ENCODE results near the gene GPRASP2. TPM values are rescaled to one million over a fixed set of nuclear protein-coding genes. Genes with fewer than 3 reads are reported as not detected.
"Not testable (repeated sequence)": the region's sequence is repeated elsewhere in the genome, so short reads cannot be mapped to it uniquely, and the experiment has no call there.

GPRASP2 gene
- 20.3 and 20.9 TPM in 2 replicates for total RNA-seq
- long read RNA-seq, transcript GPRASP2-202 (5 exons, 581 nt) = major isoform, 8 of 14 reads
- long read RNA-seq, partial matches to known transcripts = 0 of 14 reads
- long read RNA-seq, other reads (novel, unspliced or antisense) = 3 of 14 reads

DNA sequence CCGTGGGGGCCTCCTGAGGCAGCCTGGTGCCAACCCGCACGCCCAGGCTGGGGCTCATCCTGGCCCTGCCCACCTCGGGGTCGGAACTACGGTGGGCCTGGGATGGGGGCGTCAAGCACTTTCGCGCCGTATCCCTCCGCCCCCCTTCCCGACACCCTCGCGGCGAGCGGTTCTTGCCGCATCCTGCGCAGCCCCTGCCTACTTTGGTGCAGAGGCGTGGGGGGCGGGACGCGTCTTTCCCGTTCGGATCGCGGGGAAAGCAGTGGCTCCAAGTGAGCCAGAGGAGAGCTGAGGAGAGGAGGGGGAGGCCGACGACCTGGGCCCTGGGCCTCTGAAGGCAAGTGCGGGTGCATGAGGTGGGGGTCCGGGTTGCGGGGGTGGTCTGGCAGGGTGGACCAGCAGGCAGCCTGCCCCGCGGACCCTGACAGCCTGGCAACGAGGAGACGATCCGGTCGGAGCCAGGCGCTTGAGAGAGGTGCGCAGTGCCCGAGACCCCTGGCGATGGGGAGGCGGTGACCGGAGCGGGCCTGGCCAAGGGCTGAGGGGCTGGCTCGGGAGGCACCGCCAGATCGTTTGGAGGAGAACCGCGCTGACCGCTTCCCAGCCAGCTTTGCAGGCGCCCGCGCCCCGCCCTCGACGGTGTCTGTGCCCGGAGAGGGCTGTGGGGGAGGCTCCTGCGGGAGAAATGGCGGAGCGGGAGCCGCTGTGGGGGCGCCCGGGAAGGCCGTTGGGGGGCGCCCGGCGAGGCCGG is at the start of gene GPRASP2:
GPRASP2 (plus strand) TSS at position 233 of the 751 bp plus-strand sequence. CDS start 2,422 bp downstream, outside the sequence.
- peak within 1 kb of the TSS; percentile 97 for H3K27ac Mint-ChIP-seq (ENCODE audit: unreplicated experiment)
- DNase-seq (ENCODE audit: low read depth, low spot score) = peak; percentile 38
- peaks cover 3% of the 10 kb centered on the region for H3K9me3 Mint-ChIP-seq
- H3K27me3 Mint-ChIP-seq (ENCODE audit: low read depth) = no peaks in the 10 kb centered on the region
- H3K36me3 Mint-ChIP-seq (ENCODE audit: low read depth) = peaks cover 6% of the 10 kb centered on the region
- TF ChIP-seq CTCF (conservative IDR thresholded peaks at IDR 0.05) = no peak
- H3K4me1 Mint-ChIP-seq = peaks cover 6% of the 10 kb centered on the region
- peak within 1 kb of the TSS; percentile 97 for H3K4me3 Mint-ChIP-seq

GRCh38 chrX:102663820-102664219 is 48.4 kb upstream of the GPRASP2 start:
- not testable (repeated sequence) for H3K4me3 Mint-ChIP-seq; DNase-seq (ENCODE audit: low read depth, low spot score); H3K27ac Mint-ChIP-seq (ENCODE audit: unreplicated experiment); H3K27me3 Mint-ChIP-seq (ENCODE audit: low read depth)
- peaks cover 25% of the 10 kb centered on the region for H3K9me3 Mint-ChIP-seq
- H3K4me1 Mint-ChIP-seq = peaks cover 10% of the 10 kb centered on the region
- H3K36me3 Mint-ChIP-seq (ENCODE audit: low read depth) = peaks cover 40% of the 10 kb centered on the region

GRCh38 chrX:102667034-102667433 is 45.2 kb upstream of the GPRASP2 start:
- not testable (repeated sequence) for H3K27ac Mint-ChIP-seq (ENCODE audit: unreplicated experiment); H3K4me1 Mint-ChIP-seq
- peaks cover 27% of the 10 kb centered on the region for H3K9me3 Mint-ChIP-seq

DNA sequence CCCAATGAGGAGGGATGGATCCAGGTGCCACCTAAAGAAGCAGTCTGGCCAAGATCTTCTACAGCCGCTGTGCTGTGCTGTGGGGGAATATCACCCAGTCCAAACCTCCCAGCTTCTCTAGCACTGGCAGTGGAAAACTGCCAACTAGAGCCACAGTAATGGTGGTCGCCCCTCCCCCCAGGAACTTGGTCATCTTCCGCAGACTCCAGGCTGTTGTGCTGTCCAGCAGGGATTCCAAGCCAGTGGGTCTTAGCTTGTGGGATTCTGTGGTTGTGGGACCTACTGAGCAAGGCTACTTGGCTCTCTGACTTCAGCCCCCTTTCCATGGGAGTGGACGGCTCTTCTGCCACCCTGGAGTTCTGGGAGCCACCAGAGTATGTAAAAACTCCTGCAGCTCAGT is 42.7 kb upstream of the GPRASP2 start:
- TF ChIP-seq CTCF (conservative IDR thresholded peaks at IDR 0.05) = no peak
- H3K9me3 Mint-ChIP-seq = peaks cover 21% of the 10 kb centered on the region
- H3K36me3 Mint-ChIP-seq (ENCODE audit: low read depth) = peaks cover 33% of the 10 kb centered on the region
- no peak overlapping the region for H3K4me3 Mint-ChIP-seq
- no peak for DNase-seq (ENCODE audit: low read depth, low spot score)
- no peak overlapping the region for H3K27ac Mint-ChIP-seq (ENCODE audit: unreplicated experiment)
- no peaks in the 10 kb centered on the region for H3K4me1 Mint-ChIP-seq
- no peaks in the 10 kb centered on the region for H3K27me3 Mint-ChIP-seq (ENCODE audit: low read depth)

More at GRCh38 chrX:102667034-102667433, 45.2 kb upstream of the GPRASP2 start:
- not testable (repeated sequence) for H3K27me3 Mint-ChIP-seq (ENCODE audit: low read depth); DNase-seq (ENCODE audit: low read depth, low spot score); H3K4me3 Mint-ChIP-seq
- peaks cover 44% of the 10 kb centered on the region for H3K36me3 Mint-ChIP-seq (ENCODE audit: low read depth)

- Mint-ChIP-seq H3K4me1 (no peaks in the 10 kb centered on the region), H3K9me3 (peaks cover 20% of the 10 kb centered on the region), H3K4me3 (no peak overlapping the region)
Observed at GRCh38 chrX:102672856-102673255, 39.4 kb upstream of the GPRASP2 start.

DNA sequence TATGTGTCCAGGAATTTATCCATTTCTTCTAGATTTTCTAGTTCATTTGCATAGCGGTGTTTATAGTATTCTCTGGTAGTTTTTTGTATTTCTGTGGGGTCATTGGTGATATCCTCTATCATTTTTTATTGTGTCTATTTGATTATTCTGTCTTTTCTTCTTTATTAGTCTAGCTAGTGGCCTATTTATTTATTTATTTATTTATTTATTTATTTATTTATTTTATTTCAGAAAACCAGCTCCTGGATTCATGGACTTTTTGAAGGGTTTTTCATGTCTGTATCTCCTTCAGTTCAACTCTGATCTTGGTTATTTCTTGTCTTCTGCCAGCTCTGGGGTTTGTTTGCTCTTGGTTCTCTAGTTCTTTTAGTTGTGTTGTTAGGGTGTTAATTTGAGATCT is 34.8 kb upstream of the GPRASP2 start:
- H3K27me3 Mint-ChIP-seq (ENCODE audit: low read depth); DNase-seq (ENCODE audit: low read depth, low spot score); H3K4me1 Mint-ChIP-seq; H3K4me3 Mint-ChIP-seq; H3K27ac Mint-ChIP-seq (ENCODE audit: unreplicated experiment): not testable (repeated sequence)
- peaks cover 18% of the 10 kb centered on the region for H3K36me3 Mint-ChIP-seq (ENCODE audit: low read depth)
- peaks cover 12% of the 10 kb centered on the region for H3K9me3 Mint-ChIP-seq

More at GRCh38 chrX:102672856-102673255, 39.4 kb upstream of the GPRASP2 start:
- Mint-ChIP-seq H3K27ac (ENCODE audit: unreplicated experiment) (no peak overlapping the region), H3K36me3 (ENCODE audit: low read depth) (peaks cover 19% of the 10 kb centered on the region), H3K27me3 (ENCODE audit: low read depth) (no peaks in the 10 kb centered on the region)
- TF ChIP-seq CTCF (conservative IDR thresholded peaks at IDR 0.05) = no peak
- DNase-seq (ENCODE audit: low read depth, low spot score) = no peak
